ENCODE data around the gene NISCH. TPM values are rescaled to one million over a fixed set of nuclear protein-coding genes. Genes with fewer than 3 reads are reported as not detected.

NISCH gene
- total RNA-seq, 1 donor from 2014 or later: 58.3 TPM

DNA sequence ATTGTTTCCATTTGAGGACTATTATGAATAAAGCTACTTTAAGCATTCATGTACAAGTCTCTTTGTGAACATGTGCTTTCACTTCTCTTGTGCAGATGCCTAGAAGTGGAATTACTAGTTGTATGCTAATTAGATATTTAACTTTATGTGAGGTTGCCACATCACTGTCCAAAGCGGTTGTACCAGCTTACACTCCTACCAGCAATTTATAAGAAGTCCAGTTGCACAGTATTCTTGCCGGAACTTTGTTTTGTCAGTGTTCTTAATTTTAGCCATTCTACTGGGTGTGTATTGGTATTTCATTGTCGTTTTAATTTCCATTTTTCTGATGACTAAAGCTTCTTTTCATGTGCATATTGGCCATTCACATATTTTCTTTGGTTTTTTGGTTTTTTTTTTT is 39.6 kb upstream of the NISCH start:
- TF ChIP-seq, protein P1, sequence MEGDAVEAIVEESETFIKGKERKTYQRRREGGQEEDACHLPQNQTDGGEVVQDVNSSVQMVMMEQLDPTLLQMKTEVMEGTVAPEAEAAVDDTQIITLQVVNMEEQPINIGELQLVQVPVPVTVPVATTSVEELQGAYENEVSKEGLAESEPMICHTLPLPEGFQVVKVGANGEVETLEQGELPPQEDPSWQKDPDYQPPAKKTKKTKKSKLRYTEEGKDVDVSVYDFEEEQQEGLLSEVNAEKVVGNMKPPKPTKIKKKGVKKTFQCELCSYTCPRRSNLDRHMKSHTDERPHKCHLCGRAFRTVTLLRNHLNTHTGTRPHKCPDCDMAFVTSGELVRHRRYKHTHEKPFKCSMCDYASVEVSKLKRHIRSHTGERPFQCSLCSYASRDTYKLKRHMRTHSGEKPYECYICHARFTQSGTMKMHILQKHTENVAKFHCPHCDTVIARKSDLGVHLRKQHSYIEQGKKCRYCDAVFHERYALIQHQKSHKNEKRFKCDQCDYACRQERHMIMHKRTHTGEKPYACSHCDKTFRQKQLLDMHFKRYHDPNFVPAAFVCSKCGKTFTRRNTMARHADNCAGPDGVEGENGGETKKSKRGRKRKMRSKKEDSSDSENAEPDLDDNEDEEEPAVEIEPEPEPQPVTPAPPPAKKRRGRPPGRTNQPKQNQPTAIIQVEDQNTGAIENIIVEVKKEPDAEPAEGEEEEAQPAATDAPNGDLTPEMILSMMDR (IDR thresholded peaks at IDR 0.05): no peak
- Histone ChIP-seq H3K27ac (no peak overlapping the region), H3K36me3 (no peaks in the 10 kb centered on the region), H3K4me3 (no peak overlapping the region), H3K27me3 (no peaks in the 10 kb centered on the region), H3K9me3 (no peaks in the 10 kb centered on the region), H3K4me1 (peaks cover 7 to 20% of the 10 kb centered on the region in 2 donors)
- no peak for DNase-seq (ENCODE audit: low spot score in 2 of 2)
- intact Hi-C loops (cut with DNase I): no loop called here

DNA sequence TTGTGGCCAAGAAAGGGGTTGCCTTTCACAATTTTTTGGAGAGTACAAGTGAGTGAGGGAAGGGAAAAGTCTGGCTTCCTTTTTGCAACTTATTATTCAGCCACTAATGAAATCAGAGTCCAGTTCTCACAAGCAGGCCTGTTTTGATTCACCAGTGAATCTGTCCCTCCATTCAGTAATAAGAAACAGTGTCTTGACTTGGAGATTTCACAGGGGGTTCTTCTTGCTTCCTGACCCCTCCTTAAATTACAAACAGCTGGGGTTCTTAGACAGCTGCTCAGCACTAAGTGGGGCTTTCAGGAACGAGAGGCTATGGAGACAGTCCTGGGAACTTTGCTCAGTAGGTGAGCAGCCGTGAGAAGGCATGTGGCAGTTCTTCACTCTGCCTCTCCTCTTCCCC is 35.0 kb upstream of the NISCH start:
- TF ChIP-seq, protein P1 (IDR thresholded peaks at IDR 0.05): no peak
- Histone ChIP-seq H3K27me3 (no peaks in the 10 kb centered on the region), H3K27ac (no peak overlapping the region), H3K36me3 (no peaks in the 10 kb centered on the region), H3K4me3 (no peak overlapping the region), H3K9me3 (no peaks in the 10 kb centered on the region), H3K4me1 (no peaks in the 10 kb centered on the region)
- intact Hi-C loops (cut with DNase I): no loop called here
- DNase-seq (ENCODE audit: low spot score in 2 of 2): no peak

DNA sequence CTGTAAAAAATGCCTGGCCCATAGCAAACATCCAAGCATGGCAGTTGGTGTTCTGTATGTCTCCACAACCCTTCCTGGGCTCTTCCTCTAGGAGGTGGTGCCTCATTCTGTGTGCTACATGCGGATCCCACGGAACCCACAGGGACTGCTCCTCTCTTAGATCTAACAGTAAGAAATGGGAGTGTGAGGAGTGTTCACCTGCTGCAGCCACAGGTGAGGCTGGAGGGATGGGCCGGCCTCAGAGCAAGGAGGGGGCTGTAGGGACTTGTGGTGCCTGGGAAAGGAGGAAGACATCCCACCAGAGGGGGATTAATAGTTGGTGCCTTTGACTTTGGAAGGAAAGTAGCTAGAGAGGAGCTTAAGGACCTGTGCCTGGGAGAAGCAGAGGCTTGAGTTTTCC is 32.7 kb upstream of the NISCH start:
- intact Hi-C loops (cut with DNase I): no loop called here
- DNase-seq (ENCODE audit: low spot score in 2 of 2): no peak
- Histone ChIP-seq H3K4me1 (no peaks in the 10 kb centered on the region), H3K4me3 (no peak overlapping the region), H3K27ac (no peak overlapping the region), H3K36me3 (no peaks in the 10 kb centered on the region), H3K27me3 (no peaks in the 10 kb centered on the region), H3K9me3 (no peaks in the 10 kb centered on the region)
- TF ChIP-seq, protein P1 (IDR thresholded peaks at IDR 0.05): no peak

DNA sequence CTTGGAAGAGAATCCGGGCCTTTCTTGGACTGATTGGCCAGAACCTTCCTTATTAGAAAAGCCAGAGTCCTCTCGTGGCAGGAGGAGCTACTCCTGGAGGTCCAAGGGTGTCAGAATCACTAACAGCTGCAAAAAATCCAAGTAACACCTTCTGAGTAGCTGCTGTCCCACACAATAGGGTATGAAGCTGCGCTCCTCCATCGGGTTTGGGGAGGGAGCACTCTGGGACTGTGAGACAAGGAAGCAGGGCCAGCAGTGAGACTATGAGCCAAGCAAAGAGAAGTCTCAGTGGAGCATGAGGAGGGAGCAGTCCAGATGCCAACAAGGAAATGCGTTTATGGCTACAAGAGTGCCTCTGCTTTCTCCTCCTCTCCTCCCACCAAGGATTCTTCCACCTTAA is 32.2 kb upstream of the NISCH start:
- no peaks in the 10 kb centered on the region for H3K27me3 ChIP-seq
- H3K36me3 ChIP-seq: no peaks in the 10 kb centered on the region
- no peak overlapping the region for H3K27ac ChIP-seq
- no peaks in the 10 kb centered on the region for H3K9me3 ChIP-seq
- no peak overlapping the region for H3K4me3 ChIP-seq
- no peak for DNase-seq (ENCODE audit: low spot score in 2 of 2)
- intact Hi-C loops (cut with DNase I): no loop called here
- no peaks in the 10 kb centered on the region for H3K4me1 ChIP-seq
- TF ChIP-seq, protein P1 (IDR thresholded peaks at IDR 0.05): no peak

DNA sequence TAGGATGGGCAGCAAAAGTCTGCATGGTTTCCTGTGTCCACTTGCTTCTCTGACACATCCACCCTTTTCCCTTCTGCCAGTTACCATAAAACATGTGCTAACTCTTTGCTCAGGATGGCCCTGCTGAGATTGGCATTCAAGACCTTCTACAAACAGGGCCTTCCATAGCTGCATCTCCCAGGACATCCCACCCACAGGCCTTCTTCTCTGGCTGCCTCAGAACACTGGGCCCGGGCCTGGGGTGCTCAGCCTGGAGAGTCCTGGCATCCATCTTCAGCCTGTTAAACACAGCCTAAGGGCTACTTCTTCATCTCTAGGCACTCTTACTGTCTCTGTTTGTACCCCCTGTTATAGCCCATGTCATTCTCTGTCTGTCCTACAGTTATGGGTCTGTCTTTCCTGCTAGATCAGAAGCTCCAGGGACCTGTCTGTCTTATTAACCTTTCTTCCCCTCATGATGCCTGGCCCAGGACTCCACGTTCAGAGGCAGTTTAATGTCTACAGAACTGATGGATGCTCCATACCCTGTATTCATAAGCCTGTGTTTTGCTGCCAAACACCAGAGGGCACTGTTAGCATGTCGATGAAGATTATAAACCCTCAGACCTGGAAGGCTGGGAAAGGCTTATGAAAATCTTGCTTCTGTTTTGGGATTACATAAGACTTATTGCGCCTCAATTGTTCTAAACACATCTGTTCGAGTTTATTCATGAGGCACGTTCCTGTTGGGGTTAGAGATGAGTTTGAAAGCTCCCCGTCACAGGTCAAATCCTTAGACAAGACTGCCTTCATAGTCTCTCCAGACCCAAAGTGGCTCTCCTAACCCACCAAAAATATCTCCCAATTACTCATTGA is 27.0 kb upstream of the NISCH start:
- H3K27me3 ChIP-seq: no peaks in the 10 kb centered on the region
- H3K9me3 ChIP-seq: no peaks in the 10 kb centered on the region
- TF ChIP-seq, protein P1 (IDR thresholded peaks at IDR 0.05): peak; percentile 54 to 71 (median 66)
- no peak overlapping the region for H3K27ac ChIP-seq
- H3K4me1 ChIP-seq: no peaks in the 10 kb centered on the region
- intact Hi-C loops (cut with DNase I): loop anchor here (1.0 kb wide), 1 partner anchor 19 kb away; no protein-coding TSS in a partner anchor
- H3K36me3 ChIP-seq: no peaks in the 10 kb centered on the region
- no peak for DNase-seq (ENCODE audit: low spot score in 2 of 2)
- no peak overlapping the region for H3K4me3 ChIP-seq
